ENCODE data around the gene EML5.

Gene EML5

DNA sequence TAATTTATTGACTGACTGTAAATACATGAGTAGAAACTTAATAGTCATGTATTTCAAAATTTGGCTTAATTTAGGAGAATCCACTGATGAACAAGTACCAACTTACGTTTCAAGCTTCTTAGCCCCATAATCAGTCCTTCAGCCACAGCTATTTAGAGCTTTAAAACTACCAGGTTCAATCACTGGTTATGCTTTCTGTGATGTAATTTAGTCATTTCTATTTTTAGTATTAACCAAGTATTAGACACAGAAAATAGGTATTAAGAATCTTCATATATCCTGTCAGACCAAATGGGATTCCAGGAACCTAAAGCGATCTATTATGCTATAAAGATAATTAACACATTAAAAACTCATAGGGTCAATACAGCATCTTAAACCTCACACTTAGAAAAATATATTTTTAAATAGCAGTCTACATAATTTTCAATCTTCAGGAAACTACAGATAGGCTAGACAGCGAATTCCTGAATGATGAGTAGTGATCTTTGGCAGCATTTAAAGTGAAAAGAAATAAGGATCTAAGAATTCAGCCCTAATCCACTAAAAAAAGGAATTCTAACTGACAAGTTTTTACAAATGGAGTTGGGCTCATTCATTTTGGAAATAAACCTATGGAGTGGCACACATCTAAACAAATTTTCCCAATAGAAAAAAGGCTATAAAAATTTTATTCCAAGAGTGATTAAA lies 178.4 kb downstream of the EML5 start:
- H3K36me3 ChIP-seq (ENCODE audit: insufficient read depth, low read length): peaks cover 61% of the 10 kb centered on the region
- TF ChIP-seq EZH2 (IDR thresholded peaks at IDR 0.05) (no peak), FOXP2 (optimal IDR thresholded peaks at IDR 0.05; ENCODE audit: control extremely low read depth, extremely low read length, insufficient read depth) (no peak), POLR2AphosphoS5 (IDR thresholded peaks at IDR 0.05; ENCODE audit: borderline replicate concordance, low read depth, low read length) (no peak)
- H3K9me3 ChIP-seq (ENCODE audit: low read depth, low read length): no peaks in the 10 kb centered on the region
- H3K27ac ChIP-seq: no peak overlapping the region
- no peak overlapping the region for H3K4me3 ChIP-seq
- H3K9ac ChIP-seq (ENCODE audit: insufficient read length): no peak overlapping the region
- no peak for DNase-seq (ENCODE audit: low read depth, low spot score)

DNA sequence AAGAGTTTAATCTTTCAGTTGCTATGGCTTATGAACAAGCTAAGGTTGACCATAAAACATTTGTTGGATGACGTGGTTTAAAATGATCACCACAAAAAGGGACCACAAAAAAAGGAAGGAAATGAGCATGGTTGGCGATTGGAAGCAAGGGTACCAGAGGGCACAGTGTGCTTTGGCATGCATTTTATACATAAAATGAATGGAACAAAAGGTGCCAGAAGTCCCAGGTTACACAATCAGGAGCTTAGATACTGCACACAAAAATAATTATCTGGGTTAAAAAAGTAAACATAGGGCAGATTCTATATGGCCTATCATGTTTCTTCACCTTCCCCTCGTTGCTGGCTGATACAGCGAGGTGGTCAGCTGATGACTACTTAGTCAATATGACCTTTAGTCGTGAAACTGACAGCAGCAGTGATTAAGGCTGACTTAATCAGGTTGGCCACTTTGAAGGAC lies 179.2 kb downstream of the EML5 start:
- Histone ChIP-seq H3K9ac (ENCODE audit: insufficient read length) (no peak overlapping the region), H3K4me3 (no peak overlapping the region), H3K27ac (no peak overlapping the region), H3K36me3 (ENCODE audit: insufficient read depth, low read length) (peaks cover 69% of the 10 kb centered on the region), H3K9me3 (ENCODE audit: low read depth, low read length) (no peaks in the 10 kb centered on the region)
- DNase-seq (ENCODE audit: low read depth, low spot score): no peak
- TF ChIP-seq EZH2 (IDR thresholded peaks at IDR 0.05) (no peak), POLR2AphosphoS5 (IDR thresholded peaks at IDR 0.05; ENCODE audit: borderline replicate concordance, low read depth, low read length) (no peak), FOXP2 (optimal IDR thresholded peaks at IDR 0.05; ENCODE audit: control extremely low read depth, extremely low read length, insufficient read depth) (no peak)

- Histone ChIP-seq H3K9me3 (ENCODE audit: low read depth, low read length) (no peaks in the 10 kb centered on the region), H3K9ac (ENCODE audit: insufficient read length) (no peak overlapping the region), H3K4me3 (no peak overlapping the region), H3K27ac (no peak overlapping the region), H3K36me3 (ENCODE audit: insufficient read depth, low read length) (peaks cover 75% of the 10 kb centered on the region)
- no peak for TF ChIP-seq FOXP2 (optimal IDR thresholded peaks at IDR 0.05; ENCODE audit: control extremely low read depth, extremely low read length, insufficient read depth)
- DNase-seq (ENCODE audit: low read depth, low spot score): no peak
Measured at GRCh38 chr14:88612981-88613380, 179.8 kb downstream of the EML5 start.

GRCh38 chr14:88611878-88612277 lies 180.9 kb downstream of the EML5 start:
- no peak for TF ChIP-seq EZH2 (IDR thresholded peaks at IDR 0.05)
- TF ChIP-seq POLR2AphosphoS5 (IDR thresholded peaks at IDR 0.05; ENCODE audit: borderline replicate concordance, low read depth, low read length): no peak
- TF ChIP-seq FOXP2 (optimal IDR thresholded peaks at IDR 0.05; ENCODE audit: control extremely low read depth, extremely low read length, insufficient read depth): no peak
- no peaks in the 10 kb centered on the region for H3K9me3 ChIP-seq (ENCODE audit: low read depth, low read length)
- no peak overlapping the region for H3K9ac ChIP-seq (ENCODE audit: insufficient read length)
- no peak overlapping the region for H3K4me3 ChIP-seq
- peaks cover 86% of the 10 kb centered on the region for H3K36me3 ChIP-seq (ENCODE audit: insufficient read depth, low read length)
- H3K27ac ChIP-seq: no peak overlapping the region
- DNase-seq (ENCODE audit: low read depth, low spot score): no peak

DNA sequence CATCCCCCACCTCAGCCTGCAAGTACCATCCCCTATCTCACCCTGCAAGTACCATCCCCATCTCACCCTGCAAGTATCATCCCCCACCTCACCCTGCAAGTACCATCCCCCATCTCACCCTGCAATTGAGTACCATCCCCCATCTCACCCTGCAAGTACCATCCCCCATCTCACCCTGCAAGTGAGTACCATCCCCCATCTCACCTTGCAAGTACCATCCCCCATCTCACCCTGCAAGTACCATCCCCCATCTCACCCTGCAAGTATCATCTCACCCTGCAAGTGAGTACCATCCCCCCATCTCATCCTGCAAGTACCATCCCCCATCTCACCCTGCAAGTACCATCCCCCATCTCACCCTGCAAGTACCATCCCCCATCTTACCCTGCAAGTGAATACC lies 184.9 kb downstream of the EML5 start:
- no peak overlapping the region for H3K4me3 ChIP-seq
- no peak for DNase-seq (ENCODE audit: low read depth, low spot score)
- H3K36me3 ChIP-seq (ENCODE audit: insufficient read depth, low read length): peaks cover 97% of the 10 kb centered on the region
- no peak overlapping the region for H3K27ac ChIP-seq
- H3K9ac ChIP-seq (ENCODE audit: insufficient read length): no peak overlapping the region
- TF ChIP-seq POLR2AphosphoS5 (IDR thresholded peaks at IDR 0.05; ENCODE audit: borderline replicate concordance, low read depth, low read length): no peak
- no peak for TF ChIP-seq EZH2 (IDR thresholded peaks at IDR 0.05)
- no peak for TF ChIP-seq FOXP2 (optimal IDR thresholded peaks at IDR 0.05; ENCODE audit: control extremely low read depth, extremely low read length, insufficient read depth)
- no peaks in the 10 kb centered on the region for H3K9me3 ChIP-seq (ENCODE audit: low read depth, low read length)

GRCh38 chr14:88605594-88605993 lies 187.2 kb downstream of the EML5 start:
- no peak overlapping the region for H3K27ac ChIP-seq
- no peak overlapping the region for H3K4me3 ChIP-seq
- H3K9me3 ChIP-seq (ENCODE audit: low read depth, low read length): no peaks in the 10 kb centered on the region
- no peak overlapping the region for H3K9ac ChIP-seq (ENCODE audit: insufficient read length)
- H3K36me3 ChIP-seq (ENCODE audit: insufficient read depth, low read length): peaks cover 97% of the 10 kb centered on the region
- DNase-seq (ENCODE audit: low read depth, low spot score): no peak
- TF ChIP-seq FOXP2 (optimal IDR thresholded peaks at IDR 0.05; ENCODE audit: control extremely low read depth, extremely low read length, insufficient read depth) (no peak), EZH2 (IDR thresholded peaks at IDR 0.05) (no peak), POLR2AphosphoS5 (IDR thresholded peaks at IDR 0.05; ENCODE audit: borderline replicate concordance, low read depth, low read length) (no peak)

- Histone ChIP-seq H3K36me3 (ENCODE audit: insufficient read depth, low read length) (peaks cover 95% of the 10 kb centered on the region), H3K9me3 (ENCODE audit: low read depth, low read length) (no peaks in the 10 kb centered on the region), H3K27ac (no peak overlapping the region), H3K4me3 (no peak overlapping the region), H3K9ac (ENCODE audit: insufficient read length) (no peak overlapping the region)
- TF ChIP-seq FOXP2 (optimal IDR thresholded peaks at IDR 0.05; ENCODE audit: control extremely low read depth, extremely low read length, insufficient read depth) (no peak), POLR2AphosphoS5 (IDR thresholded peaks at IDR 0.05; ENCODE audit: borderline replicate concordance, low read depth, low read length) (no peak), EZH2 (IDR thresholded peaks at IDR 0.05) (no peak)
- DNase-seq (ENCODE audit: low read depth, low spot score): no peak
Measured at GRCh38 chr14:88604212-88604611, 188.5 kb downstream of the EML5 start.

GRCh38 chr14:88599761-88600439 lies 192.9 kb downstream of the EML5 start:
- DNase-seq (ENCODE audit: low read depth, low spot score): no peak
- Histone ChIP-seq H3K9ac (ENCODE audit: insufficient read length) (no peak overlapping the region), H3K9me3 (ENCODE audit: low read depth, low read length) (no peaks in the 10 kb centered on the region), H3K4me3 (no peak overlapping the region), H3K27ac (no peak overlapping the region), H3K36me3 (ENCODE audit: insufficient read depth, low read length) (peaks cover 97% of the 10 kb centered on the region)
- no peak for TF ChIP-seq FOXP2 (optimal IDR thresholded peaks at IDR 0.05; ENCODE audit: control extremely low read depth, extremely low read length, insufficient read depth)
- no peak for TF ChIP-seq EZH2 (IDR thresholded peaks at IDR 0.05)
- no peak for TF ChIP-seq POLR2AphosphoS5 (IDR thresholded peaks at IDR 0.05; ENCODE audit: borderline replicate concordance, low read depth, low read length)
